WTC11 (cell line): ENCODE data around the gene NPEPPS. TPM values are rescaled to one million over a fixed set of nuclear protein-coding genes. Genes with fewer than 3 reads are reported as not detected.

Experiments
- ATAC-seq: fragments of 200-7000 bp; cut with Tn5 transposase; 2 replicates; pipeline ENCODE4 v1.10.0; 2021; ENCODE audit warnings: mild to moderate bottlenecking, moderate library complexity
- CTCF ChIA-PET: fragments of 300-600 bp; sonication (Branson Sonifier 250); formaldehyde crosslinking; loops from one replicate; lab custom pipeline; 2021; ENCODE audit warnings: antibody characterized with exemption; lab: Charles Lee
- POLR2A ChIA-PET: fragments of 350-600 bp; sonication (Branson Sonifier 250); formaldehyde crosslinking; loops from one replicate; lab custom pipeline; 2021; ENCODE audit warnings: antibody characterized with exemption; lab: Charles Lee
- DNase-seq: peaks from one replicate; pipeline ENCODE4 v3.0.0; 2021; ENCODE audit warnings: low spot score
- H3K27ac Mint-ChIP-seq: 2 replicates; pipeline ENCODE4 v1.8.0; 2021; ENCODE audit warnings: mixed read lengths
- H3K27me3 Mint-ChIP-seq: 2 replicates; pipeline ENCODE4 v1.8.0; 2021; ENCODE audit warnings: low read depth, mild to moderate bottlenecking, moderate library complexity, mixed read lengths
- H3K36me3 Mint-ChIP-seq: 2 replicates; pipeline ENCODE4 v1.8.0; 2021; ENCODE audit warnings: mixed read lengths
- H3K4me1 Mint-ChIP-seq: 2 replicates; pipeline ENCODE4 v1.8.0; 2022; ENCODE audit warnings: mixed read lengths
- H3K4me3 Mint-ChIP-seq: 2 replicates; pipeline ENCODE4 v1.8.0; 2021; ENCODE audit warnings: mild to moderate bottlenecking, moderate library complexity, mixed read lengths
- H3K9me3 Mint-ChIP-seq: 2 replicates; pipeline ENCODE4 v1.8.0; 2021; ENCODE audit warnings: mixed read lengths
- CBFB ChIP-seq: sonication (generic); formaldehyde crosslinking; IDR thresholded peaks from 2 replicates; pipeline ENCODE4 v1.8.1; 2022; ENCODE audit warnings: mild to moderate bottlenecking, low read depth, missing genetic modification reagents
- CREM ChIP-seq: sonication (generic); formaldehyde crosslinking; IDR thresholded peaks from 2 replicates; pipeline ENCODE4 v1.8.1; 2022; ENCODE audit warnings: mild to moderate bottlenecking, missing genetic modification reagents, moderate library complexity
- ESRRA ChIP-seq: sonication (generic); formaldehyde crosslinking; IDR thresholded peaks from 2 replicates; pipeline ENCODE4 v1.8.1; 2022; ENCODE audit warnings: mild to moderate bottlenecking, missing genetic modification reagents, borderline replicate concordance
- FOXK1 ChIP-seq: sonication (generic); formaldehyde crosslinking; IDR thresholded peaks from 2 replicates; pipeline ENCODE4 v1.8.0; 2022; ENCODE audit warnings: mild to moderate bottlenecking, moderate library complexity, missing genetic modification reagents
- GRHL2 ChIP-seq: fragments of 250-450 bp; sonication (Bioruptor Pico); IDR thresholded peaks from 2 replicates; pipeline ENCODE4 v1.8.0; 2022; ENCODE audit warnings: mild to moderate bottlenecking, moderate library complexity; ENCODE audit not compliant: insufficient replicate concordance, severe bottlenecking
- GTF2I ChIP-seq: fragments of 250-450 bp; sonication (Bioruptor Pico); conservative IDR thresholded peaks from 2 replicates; pipeline ENCODE4 v1.4.0; 2021; ENCODE audit warnings: mild to moderate bottlenecking
- TCF7 ChIP-seq: sonication (generic); formaldehyde crosslinking; IDR thresholded peaks from 2 replicates; pipeline ENCODE4 v1.8.0; 2022; ENCODE audit warnings: mild to moderate bottlenecking, low read depth, missing genetic modification reagents, moderate library complexity
- TEAD1 ChIP-seq: sonication (generic); formaldehyde crosslinking; IDR thresholded peaks from 2 replicates; pipeline ENCODE4 v1.8.0; 2022; ENCODE audit warnings: mild to moderate bottlenecking, missing genetic modification reagents
- TP53 ChIP-seq: sonication (generic); formaldehyde crosslinking; IDR thresholded peaks from 2 replicates; pipeline ENCODE4 v1.8.1; 2023; ENCODE audit warnings: mild to moderate bottlenecking, missing genetic modification reagents
- ZNF317 ChIP-seq: sonication (generic); formaldehyde crosslinking; IDR thresholded peaks from 2 replicates; pipeline ENCODE4 v1.8.1; 2023; ENCODE audit warnings: low read depth, mild to moderate bottlenecking, moderate library complexity, missing genetic modification reagents, borderline replicate concordance
- ZNF423 ChIP-seq: fragments of 250-450 bp; sonication (Bioruptor Pico); IDR thresholded peaks from 2 replicates; pipeline ENCODE4 v2.1.2; 2022; ENCODE audit warnings: mild to moderate bottlenecking, moderate library complexity
- ZNF671 ChIP-seq: fragments of 250-450 bp; sonication (Bioruptor Pico); IDR thresholded peaks from 2 replicates; pipeline ENCODE4 v1.8.0; 2021; ENCODE audit warnings: mild to moderate bottlenecking
- total RNA-seq: library from RNA; stranded (reverse); gene quantifications from 3 replicates; pipeline ENCODE4 v1.2.3, GENCODE V29; 2021
- TF ChIP-seq, protein P1 (sequence below): sonication (generic); formaldehyde crosslinking; IDR thresholded peaks from 2 replicates; pipeline ENCODE4 v1.8.1; 2023; ENCODE audit warnings: mild to moderate bottlenecking, missing genetic modification reagents, moderate library complexity
- TF ChIP-seq, protein P2 (sequence below): sonication (generic); formaldehyde crosslinking; IDR thresholded peaks from 2 replicates; pipeline ENCODE4 v1.8.1; 2022; ENCODE audit warnings: mild to moderate bottlenecking, moderate library complexity, missing genetic modification reagents
- TF ChIP-seq, protein P3 (sequence below): sonication (generic); formaldehyde crosslinking; IDR thresholded peaks from 2 replicates; pipeline ENCODE4 v1.8.1; 2022; ENCODE audit warnings: low read depth, mild to moderate bottlenecking, moderate library complexity, missing genetic modification reagents, borderline replicate concordance
- TF ChIP-seq, protein P4 (sequence below): fragments of 250-450 bp; sonication (Bioruptor Pico); IDR thresholded peaks from 2 replicates; pipeline ENCODE4 v1.8.0; 2021; ENCODE audit warnings: mild to moderate bottlenecking
- TF ChIP-seq, protein P5 (sequence below): sonication (generic); formaldehyde crosslinking; conservative IDR thresholded peaks from 2 replicates; pipeline ENCODE4 v1.8.1; 2022; ENCODE audit warnings: mild to moderate bottlenecking, missing genetic modification reagents
- TF ChIP-seq, protein P6 (sequence below): sonication (generic); formaldehyde crosslinking; IDR thresholded peaks from 2 replicates; pipeline ENCODE4 v1.8.1; 2023; ENCODE audit warnings: mild to moderate bottlenecking, moderate library complexity, missing genetic modification reagents
- TF ChIP-seq, protein P7 (sequence below): sonication (generic); formaldehyde crosslinking; IDR thresholded peaks from 2 replicates; pipeline ENCODE4 v1.8.1; 2023; ENCODE audit warnings: mild to moderate bottlenecking, missing genetic modification reagents
- TF ChIP-seq, protein P8 (sequence below): sonication (generic); formaldehyde crosslinking; IDR thresholded peaks from 2 replicates; pipeline ENCODE4 v1.8.0; 2022; ENCODE audit warnings: mild to moderate bottlenecking, missing genetic modification reagents

NPEPPS gene
- total RNA-seq, 1 experiment from 2014 or later: 127 TPM

DNA sequence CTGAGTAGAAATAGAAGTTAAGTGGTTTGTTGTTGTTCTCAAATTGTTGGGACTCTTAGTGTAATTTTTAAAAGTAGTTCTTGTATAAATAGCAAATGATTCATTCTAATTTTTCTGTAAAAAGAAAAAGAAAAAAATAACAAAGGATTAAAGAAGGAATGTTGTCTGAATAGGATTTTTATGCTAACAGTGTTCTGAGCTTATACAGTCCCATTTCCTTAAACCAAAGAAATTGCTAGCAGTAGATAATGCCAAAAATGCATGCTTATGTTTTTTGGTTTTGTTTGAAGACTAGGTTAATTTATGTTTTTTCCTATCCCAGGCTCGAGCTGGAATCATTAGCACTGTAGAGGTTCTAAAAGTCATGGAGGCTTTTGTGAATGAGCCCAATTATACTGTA is 74.1 kb downstream of the NPEPPS start:
- no peak for ATAC-seq
- peaks cover 51% of the 10 kb centered on the region for H3K36me3 Mint-ChIP-seq
- H3K27ac Mint-ChIP-seq: no peak overlapping the region

DNA sequence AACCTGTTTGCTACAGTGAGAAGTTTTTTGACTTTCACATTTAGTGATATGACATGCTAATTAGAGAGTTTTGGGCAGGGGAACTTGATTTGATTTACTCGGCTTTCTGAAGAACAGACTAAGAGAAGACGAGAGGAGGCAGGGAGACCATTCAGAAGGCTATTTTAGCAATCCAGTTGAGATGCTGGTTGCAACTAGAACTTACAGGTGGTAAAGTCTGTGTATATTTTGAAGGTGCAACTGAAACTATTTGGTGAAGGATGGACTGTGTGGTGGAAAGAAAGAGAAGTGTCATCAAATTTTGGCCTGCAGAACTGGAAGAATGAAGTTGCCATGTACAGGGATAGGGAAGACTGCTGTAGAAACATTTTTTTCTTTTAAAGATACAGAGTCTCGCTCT is 76.6 kb downstream of the NPEPPS start:
- H3K9me3 Mint-ChIP-seq: no peaks in the 10 kb centered on the region
- no peak for ATAC-seq
- peaks cover 49% of the 10 kb centered on the region for H3K36me3 Mint-ChIP-seq
- no peak overlapping the region for H3K4me3 Mint-ChIP-seq
- H3K27ac Mint-ChIP-seq: peak overlapping the region; percentile 42; the same call in 1 of the 2 replicates
- no peaks in the 10 kb centered on the region for H3K27me3 Mint-ChIP-seq
- ChIA-PET CTCF (interaction anchor here (0.6 to 1.0 kb wide), 2 partner anchors 9 to 156 kb away, joined by 3 to 4 read pairs; no protein-coding TSS in a partner anchor), POLR2A (no interaction called here)
- DNase-seq: no peak
- H3K4me1 Mint-ChIP-seq: no peaks in the 10 kb centered on the region
- TF ChIP-seq GRHL2 (CRISPR knock-in tag) (no peak), GTF2I (CRISPR knock-in tag) (no peak), ZNF317 (CRISPR knock-in tag) (no peak), ESRRA (no peak), TEAD1 (no peak), TCF7 (CRISPR knock-in tag) (no peak)
- TF ChIP-seq, protein P1, sequence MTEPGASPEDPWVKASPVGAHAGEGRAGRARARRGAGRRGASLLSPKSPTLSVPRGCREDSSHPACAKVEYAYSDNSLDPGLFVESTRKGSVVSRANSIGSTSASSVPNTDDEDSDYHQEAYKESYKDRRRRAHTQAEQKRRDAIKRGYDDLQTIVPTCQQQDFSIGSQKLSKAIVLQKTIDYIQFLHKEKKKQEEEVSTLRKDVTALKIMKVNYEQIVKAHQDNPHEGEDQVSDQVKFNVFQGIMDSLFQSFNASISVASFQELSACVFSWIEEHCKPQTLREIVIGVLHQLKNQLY (CRISPR knock-in tag): no peak
- TF ChIP-seq, protein P2, sequence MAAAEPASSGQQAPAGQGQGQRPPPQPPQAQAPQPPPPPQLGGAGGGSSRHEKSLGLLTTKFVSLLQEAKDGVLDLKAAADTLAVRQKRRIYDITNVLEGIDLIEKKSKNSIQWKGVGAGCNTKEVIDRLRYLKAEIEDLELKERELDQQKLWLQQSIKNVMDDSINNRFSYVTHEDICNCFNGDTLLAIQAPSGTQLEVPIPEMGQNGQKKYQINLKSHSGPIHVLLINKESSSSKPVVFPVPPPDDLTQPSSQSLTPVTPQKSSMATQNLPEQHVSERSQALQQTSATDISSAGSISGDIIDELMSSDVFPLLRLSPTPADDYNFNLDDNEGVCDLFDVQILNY (CRISPR knock-in tag): no peak
- TF ChIP-seq, protein P3, sequence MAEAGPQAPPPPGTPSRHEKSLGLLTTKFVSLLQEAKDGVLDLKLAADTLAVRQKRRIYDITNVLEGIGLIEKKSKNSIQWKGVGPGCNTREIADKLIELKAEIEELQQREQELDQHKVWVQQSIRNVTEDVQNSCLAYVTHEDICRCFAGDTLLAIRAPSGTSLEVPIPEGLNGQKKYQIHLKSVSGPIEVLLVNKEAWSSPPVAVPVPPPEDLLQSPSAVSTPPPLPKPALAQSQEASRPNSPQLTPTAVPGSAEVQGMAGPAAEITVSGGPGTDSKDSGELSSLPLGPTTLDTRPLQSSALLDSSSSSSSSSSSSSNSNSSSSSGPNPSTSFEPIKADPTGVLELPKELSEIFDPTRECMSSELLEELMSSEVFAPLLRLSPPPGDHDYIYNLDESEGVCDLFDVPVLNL (CRISPR knock-in tag): no peak
- TF ChIP-seq, protein P4, sequence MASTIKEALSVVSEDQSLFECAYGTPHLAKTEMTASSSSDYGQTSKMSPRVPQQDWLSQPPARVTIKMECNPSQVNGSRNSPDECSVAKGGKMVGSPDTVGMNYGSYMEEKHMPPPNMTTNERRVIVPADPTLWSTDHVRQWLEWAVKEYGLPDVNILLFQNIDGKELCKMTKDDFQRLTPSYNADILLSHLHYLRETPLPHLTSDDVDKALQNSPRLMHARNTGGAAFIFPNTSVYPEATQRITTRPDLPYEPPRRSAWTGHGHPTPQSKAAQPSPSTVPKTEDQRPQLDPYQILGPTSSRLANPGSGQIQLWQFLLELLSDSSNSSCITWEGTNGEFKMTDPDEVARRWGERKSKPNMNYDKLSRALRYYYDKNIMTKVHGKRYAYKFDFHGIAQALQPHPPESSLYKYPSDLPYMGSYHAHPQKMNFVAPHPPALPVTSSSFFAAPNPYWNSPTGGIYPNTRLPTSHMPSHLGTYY: no peak
- TF ChIP-seq, protein P5, sequence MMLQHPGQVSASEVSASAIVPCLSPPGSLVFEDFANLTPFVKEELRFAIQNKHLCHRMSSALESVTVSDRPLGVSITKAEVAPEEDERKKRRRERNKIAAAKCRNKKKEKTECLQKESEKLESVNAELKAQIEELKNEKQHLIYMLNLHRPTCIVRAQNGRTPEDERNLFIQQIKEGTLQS (CRISPR knock-in tag): no peak
- TF ChIP-seq, protein P6, sequence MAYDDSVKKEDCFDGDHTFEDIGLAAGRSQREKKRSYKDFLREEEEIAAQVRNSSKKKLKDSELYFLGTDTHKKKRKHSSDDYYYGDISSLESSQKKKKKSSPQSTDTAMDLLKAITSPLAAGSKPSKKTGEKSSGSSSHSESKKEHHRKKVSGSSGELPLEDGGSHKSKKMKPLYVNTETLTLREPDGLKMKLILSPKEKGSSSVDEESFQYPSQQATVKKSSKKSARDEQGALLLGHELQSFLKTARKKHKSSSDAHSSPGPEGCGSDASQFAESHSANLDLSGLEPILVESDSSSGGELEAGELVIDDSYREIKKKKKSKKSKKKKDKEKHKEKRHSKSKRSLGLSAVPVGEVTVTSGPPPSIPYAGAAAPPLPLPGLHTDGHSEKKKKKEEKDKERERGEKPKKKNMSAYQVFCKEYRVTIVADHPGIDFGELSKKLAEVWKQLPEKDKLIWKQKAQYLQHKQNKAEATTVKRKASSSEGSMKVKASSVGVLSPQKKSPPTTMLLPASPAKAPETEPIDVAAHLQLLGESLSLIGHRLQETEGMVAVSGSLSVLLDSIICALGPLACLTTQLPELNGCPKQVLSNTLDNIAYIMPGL (CRISPR knock-in tag): no peak

More for the DNA sequence above, 74.1 kb downstream of the NPEPPS start:
- no peak for DNase-seq
- Mint-ChIP-seq H3K4me3 (no peak overlapping the region), H3K27me3 (no peaks in the 10 kb centered on the region), H3K4me1 (no peaks in the 10 kb centered on the region), H3K9me3 (no peaks in the 10 kb centered on the region)
- no peak for TF ChIP-seq CBFB (CRISPR knock-in tag)
- no peak for TF ChIP-seq CREM (CRISPR knock-in tag)
- TF ChIP-seq, protein P7, sequence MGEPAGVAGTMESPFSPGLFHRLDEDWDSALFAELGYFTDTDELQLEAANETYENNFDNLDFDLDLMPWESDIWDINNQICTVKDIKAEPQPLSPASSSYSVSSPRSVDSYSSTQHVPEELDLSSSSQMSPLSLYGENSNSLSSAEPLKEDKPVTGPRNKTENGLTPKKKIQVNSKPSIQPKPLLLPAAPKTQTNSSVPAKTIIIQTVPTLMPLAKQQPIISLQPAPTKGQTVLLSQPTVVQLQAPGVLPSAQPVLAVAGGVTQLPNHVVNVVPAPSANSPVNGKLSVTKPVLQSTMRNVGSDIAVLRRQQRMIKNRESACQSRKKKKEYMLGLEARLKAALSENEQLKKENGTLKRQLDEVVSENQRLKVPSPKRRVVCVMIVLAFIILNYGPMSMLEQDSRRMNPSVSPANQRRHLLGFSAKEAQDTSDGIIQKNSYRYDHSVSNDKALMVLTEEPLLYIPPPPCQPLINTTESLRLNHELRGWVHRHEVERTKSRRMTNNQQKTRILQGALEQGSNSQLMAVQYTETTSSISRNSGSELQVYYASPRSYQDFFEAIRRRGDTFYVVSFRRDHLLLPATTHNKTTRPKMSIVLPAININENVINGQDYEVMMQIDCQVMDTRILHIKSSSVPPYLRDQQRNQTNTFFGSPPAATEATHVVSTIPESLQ (CRISPR knock-in tag): no peak
- no peak for TF ChIP-seq TP53
- TF ChIP-seq FOXK1 (CRISPR knock-in tag): no peak
- TF ChIP-seq, protein P2 (CRISPR knock-in tag): no peak
- TF ChIP-seq, protein P8, sequence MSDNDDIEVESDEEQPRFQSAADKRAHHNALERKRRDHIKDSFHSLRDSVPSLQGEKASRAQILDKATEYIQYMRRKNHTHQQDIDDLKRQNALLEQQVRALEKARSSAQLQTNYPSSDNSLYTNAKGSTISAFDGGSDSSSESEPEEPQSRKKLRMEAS: no peak
- no peak for TF ChIP-seq TCF7 (CRISPR knock-in tag)
- TF ChIP-seq, protein P6 (CRISPR knock-in tag): no peak
- no peak for TF ChIP-seq ZNF671 (CRISPR knock-in tag)
- no peak for TF ChIP-seq ZNF423
- POLR2A ChIA-PET: interaction anchor here (0.6 kb wide), 1 partner anchor 283 kb away, joined by 6 read pairs; no protein-coding TSS in a partner anchor
- CTCF ChIA-PET: interaction anchor here (0.6 to 1.6 kb wide), 3 partner anchors 11 to 104 kb away, joined by 3 to 5 read pairs (median 5); no protein-coding TSS in a partner anchor
